Panc1 (cell line): Measurements from ENCODE around the gene OPHN1.

ENCODE experiments used
- CTCF ChIP-seq: fragments of 450-650 bp; IDR thresholded peaks from 2 replicates; pipeline ENCODE4 v1.5.1; 2017; ENCODE audit warnings: mild to moderate bottlenecking
- POLR2AphosphoS5 ChIP-seq: IDR thresholded peaks from 2 replicates; pipeline ENCODE4 v1.6.1; 2012; ENCODE audit warnings: mild to moderate bottlenecking, low read depth, low read length, moderate library complexity
- SIN3A ChIP-seq: IDR thresholded peaks from 2 replicates; pipeline ENCODE4 v1.6.1; 2012; ENCODE audit warnings: low read depth, mild to moderate bottlenecking, low read length, moderate library complexity, borderline replicate concordance; ENCODE audit not compliant: insufficient read depth

- no peak for TF ChIP-seq CTCF
- no peak for TF ChIP-seq POLR2AphosphoS5
- no peak for TF ChIP-seq SIN3A
These were observed 21.6 kb downstream of the OPHN1 start for GRCh38 chrX:68411729-68412128.
